GM12878 (cell line): Measurements from ENCODE around the gene MIF. TPM values are rescaled to one million over a fixed set of nuclear protein-coding genes. Genes with fewer than 3 reads are reported as not detected.
A peak's percentile ranks its signal among the peaks of the same experiment; 100 is the strongest.

ENCODE experiments used
- ATAC-seq: fragments of 200-7000 bp; cut with Tn5 transposase; 3 replicates; pipeline ENCODE4 v1.9.1; 2020; ENCODE audit warnings: mild to moderate bottlenecking, moderate library complexity
- BruUV-seq: library from RNA; stranded (reverse); fragments of 400-500 nt; replicated peaks from 2 replicates; lab custom pipeline; 2021; lab: Mats Ljungman, UMichigan
- CTCF ChIA-PET: fragments of 300-600 bp; sonication (Branson Sonifier 250); formaldehyde crosslinking; extraction: SDS; loops from one replicate; lab custom pipeline; 2021; ENCODE audit warnings: inconsistent platforms; lab: Yijun Ruan, JAX
- POLR2A ChIA-PET: fragments of 350-600 bp; formaldehyde crosslinking; extraction: SDS; loops from one replicate; lab custom pipeline; 2021; ENCODE audit warnings: inconsistent platforms; lab: Charles Lee
- RAD21 ChIA-PET: fragments of 300-600 bp; sonication (Branson Sonifier 250); formaldehyde crosslinking; loops from one replicate; lab custom pipeline; 2023; ENCODE audit warnings: antibody characterized with exemption; ENCODE audit not compliant: unreplicated experiment; lab: Charles Lee
- SMC1A ChIA-PET: fragments of 300-600 bp; sonication (Branson Sonifier 250); formaldehyde crosslinking; loops from one replicate; lab custom pipeline; 2023; ENCODE audit not compliant: unreplicated experiment, uncharacterized antibody; lab: Charles Lee
- DNase-seq: peaks from one replicate; pipeline ENCODE4 v3.0.0-alpha.2; 2011; ENCODE audit warnings: low read depth, low spot score
- FAIRE-seq: peaks from 3 replicates; lab custom pipeline; 2011; peaks lifted over from hg19 to GRCh38; lab: Jason Lieb, UNC
- H2AFZ ChIP-seq: 2 replicates; pipeline ENCODE4 v1.6.0; 2011; ENCODE audit warnings: low read depth, low read length, control low read depth; ENCODE audit not compliant: control insufficient read depth
- H3K27ac ChIP-seq: 2 replicates; pipeline ENCODE4 v1.5.1; 2011; ENCODE audit warnings: control low read depth; ENCODE audit not compliant: control insufficient read depth, insufficient read depth
- H3K27me3 ChIP-seq, 2 experiments: replicated peaks in 1 of 2; 2 replicates each; pipeline versions ENCODE4 v1.6.0 to v1.6.1; 2011; ENCODE audit warnings: low read length in 1 of 2; ENCODE audit not compliant: control insufficient read depth in 2 of 2, insufficient read depth in 2 of 2
- H3K36me3 ChIP-seq, 2 experiments: 2 replicates each; pipeline ENCODE4 v1.5.1; 2011; ENCODE audit warnings: low read length in 1 of 2; ENCODE audit not compliant: control insufficient read depth in 2 of 2, insufficient read depth in 2 of 2
- H3K4me1 ChIP-seq: 2 replicates; pipeline ENCODE4 v1.6.1; 2011; ENCODE audit warnings: mild to moderate bottlenecking, low read length, moderate library complexity, mixed read lengths; ENCODE audit not compliant: control insufficient read depth, insufficient read depth
- H3K4me2 ChIP-seq: 2 replicates; pipeline ENCODE4 v1.6.0; 2011; ENCODE audit warnings: control low read depth; ENCODE audit not compliant: control insufficient read depth, insufficient read depth
- H3K4me3 ChIP-seq: fragments of 200-600 bp; sonication (generic); 2 replicates; pipeline ENCODE4 v1.5.1; 2016
- H3K79me2 ChIP-seq: 2 replicates; pipeline ENCODE4 v1.6.0; 2011; ENCODE audit warnings: low read length; ENCODE audit not compliant: control insufficient read depth, insufficient read depth
- H3K9ac ChIP-seq: 2 replicates; pipeline ENCODE4 v1.8.0; 2011; ENCODE audit warnings: low read length, control low read depth, mixed read lengths; ENCODE audit not compliant: control insufficient read depth, insufficient read depth
- H3K9me3 ChIP-seq: replicated peaks from 3 replicates; pipeline ENCODE4 v1.5.1; 2011; ENCODE audit warnings: mild to moderate bottlenecking, low read length; ENCODE audit not compliant: control insufficient read depth, insufficient read depth
- H4K20me1 ChIP-seq: 2 replicates; pipeline ENCODE4 v1.6.0; 2011; ENCODE audit not compliant: control insufficient read depth, insufficient read depth
- EP300 ChIP-seq, 2 experiments: fragments of 150-350 bp in 1 of 2; IDR thresholded peaks; 2 replicates each; pipeline ENCODE4 v1.6.1; 2011 to 2012; ENCODE audit warnings: low read depth in 2 of 2, low read length in 2 of 2, borderline replicate concordance in 1 of 2, improper control_type of control experiment in 1 of 2, inconsistent platforms in 1 of 2; ENCODE audit not compliant: control insufficient read depth in 1 of 2
- HCFC1 ChIP-seq: fragments of 150-350 bp; IDR thresholded peaks from 2 replicates; pipeline ENCODE4 v1.6.1; 2014; ENCODE audit warnings: low read length
- HDGF ChIP-seq: fragments of 450-650 bp; IDR thresholded peaks from 2 replicates; pipeline ENCODE4 v1.6.1; 2016; ENCODE audit warnings: antibody characterized with exemption
- IKZF1 ChIP-seq: fragments of 450-650 bp; conservative IDR thresholded peaks from 2 replicates; pipeline ENCODE4 v1.6.1; 2017; ENCODE audit warnings: antibody characterized with exemption, mild to moderate bottlenecking
- IKZF2 ChIP-seq, 2 experiments: fragments of 450-650 bp; IDR thresholded peaks; 2 replicates each; pipeline ENCODE4 v1.6.1; 2017; ENCODE audit warnings: mild to moderate bottlenecking in 2 of 2, moderate library complexity in 2 of 2
- KDM1A ChIP-seq: fragments of 200-600 bp; sonication (generic); IDR thresholded peaks from 2 replicates; pipeline ENCODE4 v1.6.1; 2016; ENCODE audit warnings: borderline replicate concordance
- MEF2B ChIP-seq: fragments of 450-650 bp; IDR thresholded peaks from 2 replicates; pipeline ENCODE4 v1.6.1; 2018; ENCODE audit warnings: mild to moderate bottlenecking, moderate library complexity; ENCODE audit not compliant: partially characterized antibody, poor library complexity, severe bottlenecking
- MYC ChIP-seq: IDR thresholded peaks from 2 replicates; pipeline ENCODE4 v1.6.1; 2011; ENCODE audit warnings: mild to moderate bottlenecking, low read length, moderate library complexity, inconsistent platforms; ENCODE audit not compliant: insufficient read depth, insufficient replicate concordance, insufficient read length, severe bottlenecking
- NBN ChIP-seq: fragments of 450-650 bp; IDR thresholded peaks from 2 replicates; pipeline ENCODE4 v1.6.1; 2016
- NFYB ChIP-seq: IDR thresholded peaks from 2 replicates; pipeline ENCODE4 v1.6.1; 2011; ENCODE audit warnings: low read depth, mild to moderate bottlenecking, low read length, improper control_type of control experiment, moderate library complexity; ENCODE audit not compliant: insufficient read depth
- RAD21 ChIP-seq: IDR thresholded peaks from 2 replicates; pipeline ENCODE4 v1.6.1; 2011; ENCODE audit warnings: mild to moderate bottlenecking, low read depth, low read length, moderate library complexity; ENCODE audit not compliant: insufficient read depth
- RCOR1 ChIP-seq: conservative IDR thresholded peaks from 2 replicates; pipeline ENCODE4 v1.6.1; 2012; ENCODE audit warnings: low read depth, low read length, improper control_type of control experiment
- SREBF2 ChIP-seq: IDR thresholded peaks from 2 replicates; pipeline ENCODE4 v1.6.1; 2012; ENCODE audit warnings: mild to moderate bottlenecking, low read length
- SRF ChIP-seq, 2 experiments: IDR thresholded peaks; 2 replicates each; pipeline ENCODE4 v1.6.1; 2011; ENCODE audit warnings: low read depth in 2 of 2, low read length in 2 of 2, mild to moderate bottlenecking in 1 of 2, moderate library complexity in 1 of 2
- ZBED1 ChIP-seq: IDR thresholded peaks from 2 replicates; pipeline ENCODE4 v1.6.1; 2016; ENCODE audit warnings: borderline replicate concordance
- ZNF207 ChIP-seq: fragments of 450-650 bp; IDR thresholded peaks from 2 replicates; pipeline ENCODE4 v1.6.1; 2014; ENCODE audit warnings: antibody characterized with exemption, mild to moderate bottlenecking, borderline replicate concordance
- ZSCAN29 ChIP-seq: fragments of 450-650 bp; IDR thresholded peaks from 2 replicates; pipeline ENCODE4 v1.6.1; 2017; ENCODE audit warnings: mild to moderate bottlenecking, moderate library complexity
- WGBS: methylation state at CpG from one replicate; pipeline ENCODE4 v1.1.6; 2016; ENCODE audit warnings: low lambda C conversion rate; ENCODE audit not compliant: insufficient replicate concordance, insufficient coverage; ENCODE audit errors: missing lambda C conversion rate; 5-methylcytosine and 5-hydroxymethylcytosine counted together
- in situ Hi-C: fragments of 300-500 bp; cut with MboI; formaldehyde crosslinking; loops from 9 replicates; pipeline ENCODE4 v1.14.3; 2018; ENCODE audit warnings: mixed read lengths
- intact Hi-C: fragments of 100-400 bp; cut with micrococcal nuclease; formaldehyde crosslinking; loops from one replicate; pipeline ENCODE4 v1.14.2; 2022; ENCODE audit not compliant: unreplicated experiment
- polyA plus RNA-seq, 11 experiments: library from polyadenylated mRNA; depleted of rRNA in 4 of 11; unstranded in 6 of 11; stranded (reverse) in 5 of 11; fragments of >200 nt; fragmentation: Nextera tagmentation in 4 of 11; fragmentation: Illumina TruSeq in 1 of 11; extraction: Ambion mirVana in 4 of 11; extraction: Trizol in 1 of 11; gene quantifications; 1 replicate in 1 of 11; 2 replicates in 10 of 11; pipeline versions ENCODE4 v1.2.1 to v1.2.3, GENCODE V29; 2011 to 2016; ENCODE audit warnings: inconsistent platforms in 2 of 11, missing spikeins in 2 of 11, low read depth in 1 of 11
- total RNA-seq, 4 experiments: library from RNA; depleted of rRNA in 3 of 4; stranded (reverse); fragments of >200 nt in 3 of 4; fragmentation: Illumina TruSeq in 1 of 4; extraction: Trizol in 1 of 4; gene quantifications; 2 replicates each; pipeline versions ENCODE4 v1.2.1 to v1.2.3, GENCODE V29; 2013 to 2021
- TF ChIP-seq, protein P1 (sequence below): fragments of 450-650 bp; formaldehyde crosslinking; IDR thresholded peaks from 2 replicates; pipeline ENCODE4 v1.4.0; 2022; ENCODE audit warnings: mild to moderate bottlenecking, moderate library complexity
- TF ChIP-seq, protein P2 (sequence below): fragments of 450-650 bp; IDR thresholded peaks from 2 replicates; pipeline ENCODE4 v1.6.1; 2018; ENCODE audit warnings: borderline replicate concordance, mild to moderate bottlenecking; ENCODE audit not compliant: partially characterized antibody

MIF gene
- total and polyA plus RNA-seq, 10 of the 15 experiments (the other 5 are each of a cell fraction or from before 2014, with no cell fraction given): 37.7 to 2,972 (median 766) TPM

DNA sequence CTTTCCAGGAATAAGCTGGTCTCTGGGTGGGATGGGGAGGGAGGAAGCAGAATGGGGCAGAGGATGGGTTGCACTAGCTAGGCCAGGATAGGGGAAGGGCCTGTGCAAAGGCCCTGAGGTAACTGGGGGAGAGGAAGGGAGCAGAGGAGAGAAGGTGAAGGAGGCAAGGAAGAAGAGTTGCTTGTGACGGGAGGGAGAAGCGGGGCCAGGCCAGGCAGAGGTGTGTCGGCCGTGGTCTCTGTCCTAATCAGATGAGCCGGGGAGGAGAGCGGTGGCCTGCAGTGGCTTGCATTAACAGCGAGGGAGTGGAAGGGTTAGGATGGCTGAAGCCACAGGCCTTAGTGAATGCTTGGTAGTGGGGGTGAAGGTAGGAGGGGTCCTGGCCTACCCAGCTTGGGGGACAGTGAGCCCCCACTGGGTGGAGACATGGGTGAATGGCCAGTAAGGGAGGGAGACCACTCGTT, 49.4 kb upstream of the MIF start:
- intact Hi-C loops (loop anchor here (5.0 kb wide), 1 partner anchor 217 kb away; no protein-coding TSS in a partner anchor), in situ Hi-C loops (loop anchor here (5.0 kb wide), 2 partner anchors 217 to 297 kb away; no protein-coding TSS in a partner anchor)
- no peaks in the 10 kb centered on the region for H3K27me3 ChIP-seq
- DNase-seq: no peak
- no TSS peak for BruUV-seq
- no peak for FAIRE-seq
- POLR2A ChIA-PET: interaction anchor here (0.6 to 4.2 kb wide), 9 partner anchors 8 to 128 kb away, joined by 3 to 21 read pairs (median 6); partner anchors contain the start of genes MIF and SLC2A11
- peak overlapping the region; percentile 60 for H3K4me2 ChIP-seq
- RAD21 ChIA-PET: interaction anchor here (1.1 to 5.1 kb wide), 8 partner anchors 13 to 107 kb away, joined by 3 to 38 read pairs (median 10); partner anchors contain the start of genes CHCHD10, MIF and SLC2A11
- no peaks in the 10 kb centered on the region for H3K79me2 ChIP-seq
- peak; percentile 10 for ATAC-seq
- H3K9ac ChIP-seq: no peak overlapping the region
- no peak overlapping the region for H2AFZ ChIP-seq
- no peaks in the 10 kb centered on the region for H3K36me3 ChIP-seq
- peak overlapping the region; percentile 28 for H3K27ac ChIP-seq
- H3K4me1 ChIP-seq: peaks cover 62% of the 10 kb centered on the region
- H3K4me3 ChIP-seq: peak overlapping the region; percentile 43; the same call in 1 of the 2 replicates
- no peaks in the 10 kb centered on the region for H4K20me1 ChIP-seq
- WGBS: 68% methylated on average over 8 of the region's 8 CpGs
- H3K9me3 ChIP-seq: no peaks in the 10 kb centered on the region
- CTCF ChIA-PET: interaction anchor here (0.5 to 9.7 kb wide), 12 partner anchors 12 to 1320 kb away, joined by 3 to 197 read pairs (median 5); partner anchors contain the start of genes CHCHD10, MIF and SLC2A11
- SMC1A ChIA-PET: interaction anchor here (1.0 to 3.4 kb wide), 8 partner anchors 12 to 80 kb away, joined by 3 to 40 read pairs (median 3); partner anchors contain the start of genes CHCHD10, MIF, MMP11 and SLC2A11
- TF ChIP-seq SRF (IDR thresholded peaks at IDR 0.05; ENCODE audit: low read depth in 2 of 2, low read length in 2 of 2) (no peak), NFYB (no peak), IKZF2 (IDR thresholded peaks at IDR 0.05) (peak in 1 of 2 experiments; percentile 30; a peak in 2 of 4 replicates), MEF2B (no peak), IKZF1 (peak; percentile 36; the same call in 1 of the 2 replicates), ZBED1 (no peak), RAD21 (no peak), SREBF2 (no peak), HCFC1 (no peak), NBN (0 out of 2 replicates have a peak, but pooled peaks have one; percentile 37), RCOR1 (no peak), ZSCAN29 (no peak), KDM1A (no peak), EP300 (IDR thresholded peaks at IDR 0.05; ENCODE audit: borderline replicate concordance in 1 of 2, control insufficient read depth in 1 of 2, low read depth in 2 of 2, low read length in 2 of 2) (no peak), MYC (no peak), HDGF (peak; percentile 98), ZNF207 (no peak)
- TF ChIP-seq, protein P1, sequence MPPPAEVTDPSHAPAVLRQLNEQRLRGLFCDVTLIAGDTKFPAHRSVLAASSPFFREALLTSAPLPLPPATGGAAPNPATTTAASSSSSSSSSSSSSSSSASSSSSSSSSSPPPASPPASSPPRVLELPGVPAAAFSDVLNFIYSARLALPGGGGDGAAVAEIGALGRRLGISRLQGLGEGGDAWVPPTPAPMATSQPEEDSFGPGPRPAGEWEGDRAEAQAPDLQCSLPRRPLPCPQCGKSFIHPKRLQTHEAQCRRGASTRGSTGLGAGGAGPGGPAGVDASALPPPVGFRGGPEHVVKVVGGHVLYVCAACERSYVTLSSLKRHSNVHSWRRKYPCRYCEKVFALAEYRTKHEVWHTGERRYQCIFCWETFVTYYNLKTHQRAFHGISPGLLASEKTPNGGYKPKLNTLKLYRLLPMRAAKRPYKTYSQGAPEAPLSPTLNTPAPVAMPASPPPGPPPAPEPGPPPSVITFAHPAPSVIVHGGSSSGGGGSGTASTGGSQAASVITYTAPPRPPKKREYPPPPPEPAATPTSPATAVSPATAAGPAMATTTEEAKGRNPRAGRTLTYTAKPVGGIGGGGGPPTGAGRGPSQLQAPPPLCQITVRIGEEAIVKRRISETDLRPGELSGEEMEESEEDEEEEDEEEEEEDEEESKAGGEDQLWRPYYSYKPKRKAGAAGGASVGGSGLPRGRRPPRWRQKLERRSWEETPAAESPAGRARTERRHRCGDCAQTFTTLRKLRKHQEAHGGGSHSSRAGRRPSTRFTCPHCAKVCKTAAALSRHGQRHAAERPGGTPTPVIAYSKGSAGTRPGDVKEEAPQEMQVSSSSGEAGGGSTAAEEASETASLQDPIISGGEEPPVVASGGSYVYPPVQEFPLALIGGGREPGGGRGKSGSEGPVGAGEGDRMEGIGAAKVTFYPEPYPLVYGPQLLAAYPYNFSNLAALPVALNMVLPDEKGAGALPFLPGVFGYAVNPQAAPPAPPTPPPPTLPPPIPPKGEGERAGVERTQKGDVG: no peak
- TF ChIP-seq, protein P2, sequence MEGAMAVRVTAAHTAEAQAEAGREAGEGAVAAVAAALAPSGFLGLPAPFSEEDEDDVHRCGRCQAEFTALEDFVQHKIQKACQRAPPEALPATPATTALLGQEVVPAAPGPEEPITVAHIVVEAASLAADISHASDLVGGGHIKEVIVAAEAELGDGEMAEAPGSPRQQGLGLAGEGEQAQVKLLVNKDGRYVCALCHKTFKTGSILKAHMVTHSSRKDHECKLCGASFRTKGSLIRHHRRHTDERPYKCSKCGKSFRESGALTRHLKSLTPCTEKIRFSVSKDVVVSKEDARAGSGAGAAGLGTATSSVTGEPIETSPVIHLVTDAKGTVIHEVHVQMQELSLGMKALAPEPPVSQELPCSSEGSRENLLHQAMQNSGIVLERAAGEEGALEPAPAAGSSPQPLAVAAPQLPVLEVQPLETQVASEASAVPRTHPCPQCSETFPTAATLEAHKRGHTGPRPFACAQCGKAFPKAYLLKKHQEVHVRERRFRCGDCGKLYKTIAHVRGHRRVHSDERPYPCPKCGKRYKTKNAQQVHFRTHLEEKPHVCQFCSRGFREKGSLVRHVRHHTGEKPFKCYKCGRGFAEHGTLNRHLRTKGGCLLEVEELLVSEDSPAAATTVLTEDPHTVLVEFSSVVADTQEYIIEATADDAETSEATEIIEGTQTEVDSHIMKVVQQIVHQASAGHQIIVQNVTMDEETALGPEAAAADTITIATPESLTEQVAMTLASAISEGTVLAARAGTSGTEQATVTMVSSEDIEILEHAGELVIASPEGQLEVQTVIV: no peak
